HG03066 (cell line): Measurements from ENCODE around the gene RPS6KB2.

Source experiments
- ATAC-seq: cut with Tn5 transposase; IDR thresholded peaks from one replicate; pipeline ENCODE4 v1.9.1; 2021; ENCODE audit warnings: low read depth; ENCODE audit not compliant: unreplicated experiment

The RPS6KB2 gene

DNA sequence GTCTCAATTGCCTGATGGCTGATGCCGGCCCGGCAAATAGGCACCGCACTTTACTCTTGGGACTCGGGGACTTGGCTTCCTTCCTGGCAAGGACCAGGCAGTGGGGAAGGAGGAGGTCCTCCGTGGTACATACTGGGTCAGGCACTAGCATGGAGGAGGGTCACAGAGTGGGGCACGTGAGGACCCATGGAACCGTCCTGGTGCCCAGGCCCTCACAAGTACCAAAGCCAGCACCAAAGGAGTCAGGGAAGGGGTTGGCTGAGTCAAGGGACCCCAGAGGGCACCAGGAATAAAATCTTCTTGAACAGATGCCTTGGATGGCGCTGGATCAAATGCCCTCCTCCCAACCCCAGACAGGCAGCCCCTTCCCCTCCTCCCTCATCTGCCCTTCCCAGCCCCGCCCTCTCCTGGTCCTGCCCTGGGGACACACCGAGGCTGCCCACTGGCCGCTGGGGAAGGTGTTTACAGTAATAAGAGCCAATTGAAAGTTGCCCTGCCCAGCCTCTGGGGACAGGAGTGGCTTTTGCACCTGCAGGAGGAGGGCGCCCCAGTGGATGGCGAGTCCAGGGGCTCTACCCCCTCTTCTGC, 18.4 kb upstream of the RPS6KB2 start:
- ATAC-seq, result no peak

DNA sequence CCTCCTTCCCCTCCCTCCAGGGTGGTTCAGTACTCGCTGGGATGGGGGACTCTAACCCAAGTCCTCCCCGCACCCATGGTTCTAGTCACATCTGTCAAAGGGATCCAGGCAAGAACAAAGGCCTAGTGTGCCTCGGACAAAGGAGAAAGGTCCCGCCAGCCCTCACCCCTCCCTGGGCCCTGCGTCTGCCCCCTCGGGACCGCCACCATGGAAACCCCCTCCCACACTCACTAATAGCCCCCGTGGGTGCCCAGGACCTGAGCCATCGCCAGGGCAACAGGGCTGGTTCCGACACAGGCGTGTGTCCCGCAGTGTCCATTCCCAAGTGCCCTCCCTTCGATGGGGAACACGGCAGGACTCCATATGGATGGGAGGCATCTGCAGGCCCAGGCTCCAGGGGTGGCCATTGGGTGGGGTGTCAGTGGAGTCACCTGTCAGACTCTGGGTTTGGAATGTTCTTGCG, 17.9 kb upstream of the RPS6KB2 start:
- ATAC-seq, result no peak

DNA sequence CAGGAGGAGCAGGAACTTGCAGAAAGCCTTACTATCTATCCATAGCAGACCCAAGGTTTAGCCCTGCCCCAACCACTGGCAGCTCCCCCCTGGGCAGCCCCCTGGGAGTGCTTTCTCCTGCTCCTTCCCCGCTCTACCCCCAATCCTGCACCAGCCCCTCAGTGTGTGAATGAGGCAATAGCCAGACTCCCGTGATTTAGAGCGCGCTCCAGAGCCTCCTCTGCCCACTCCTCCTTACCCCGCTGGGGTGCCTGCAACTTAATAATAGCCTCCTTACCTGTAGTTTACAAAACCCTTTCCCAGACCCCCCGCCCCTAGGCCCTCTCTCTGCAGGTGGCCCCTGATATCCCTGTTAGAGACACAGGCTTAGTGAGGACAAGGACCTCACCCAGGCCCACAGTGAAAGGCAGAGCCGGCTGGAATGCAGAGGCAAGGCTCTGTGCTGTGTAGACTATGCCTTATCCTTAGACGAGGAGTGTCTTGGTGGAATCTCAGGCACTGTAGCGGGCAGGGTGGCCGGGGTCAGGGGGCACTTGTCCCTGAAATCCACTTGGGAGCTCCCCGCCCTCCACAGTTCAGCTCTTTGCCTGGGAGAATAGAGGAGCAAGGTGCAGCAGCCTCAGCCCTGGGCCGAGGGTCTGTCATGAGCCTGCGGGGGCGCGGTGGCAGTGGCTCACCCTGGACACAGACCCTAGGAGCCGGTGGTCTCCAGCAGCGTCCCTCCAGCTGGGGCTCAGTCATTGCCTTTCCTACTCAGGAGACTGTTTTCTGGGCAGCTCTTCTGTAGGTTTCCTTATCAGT, 17.1 kb upstream of the RPS6KB2 start:
- ATAC-seq, result no peak

DNA sequence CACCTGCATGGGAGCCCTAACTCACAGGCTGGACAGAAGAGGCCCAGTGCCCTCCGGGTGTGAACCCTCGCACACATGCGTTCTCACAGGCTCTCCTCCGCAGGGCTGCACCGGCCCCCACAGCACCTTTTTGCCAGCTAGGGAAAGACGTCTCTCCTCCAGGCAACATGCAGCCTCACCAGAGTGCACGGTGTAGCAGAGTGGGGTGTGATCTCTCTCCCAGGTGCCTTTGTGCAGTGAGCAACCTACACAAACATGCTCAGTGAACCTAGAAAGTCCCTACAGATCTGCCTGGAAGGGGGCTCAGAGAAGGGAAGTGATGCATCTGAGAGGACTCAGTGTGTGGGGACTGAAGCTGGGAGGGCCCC, 16.5 kb upstream of the RPS6KB2 start:
- no peak for ATAC-seq

- no peak for ATAC-seq
These were observed 15.7 kb upstream of the RPS6KB2 start for GRCh38 chr11:67412495-67413179.

DNA sequence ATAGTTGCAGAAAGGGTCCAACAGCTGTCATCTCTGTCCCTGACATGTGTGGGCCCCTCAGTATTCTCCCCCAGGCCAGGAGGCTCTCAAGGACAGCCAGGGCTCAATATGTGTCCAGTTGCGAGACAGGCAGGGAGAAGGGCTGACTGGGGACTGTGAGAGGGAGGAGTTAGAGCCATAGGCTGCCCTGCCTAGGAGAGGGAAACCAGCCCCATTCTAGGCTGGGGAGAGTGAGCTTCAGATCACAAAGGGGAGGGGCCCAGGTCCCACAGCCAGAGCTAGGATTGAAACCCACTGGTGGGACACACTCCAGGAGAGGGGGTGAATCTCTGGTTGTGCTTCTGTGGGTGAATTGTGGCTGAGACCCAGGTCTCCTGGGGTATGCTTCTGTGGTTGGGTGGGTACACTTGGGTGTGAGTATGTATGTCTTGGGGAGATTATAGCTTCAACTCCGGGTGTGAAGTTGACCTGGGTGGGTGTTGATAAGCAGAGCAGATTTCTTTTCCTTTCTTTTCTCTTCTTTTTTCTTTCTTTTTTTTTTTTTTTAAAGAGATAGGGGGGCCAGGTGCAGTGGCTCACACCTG, 14.9 kb upstream of the RPS6KB2 start:
- no peak for ATAC-seq

DNA sequence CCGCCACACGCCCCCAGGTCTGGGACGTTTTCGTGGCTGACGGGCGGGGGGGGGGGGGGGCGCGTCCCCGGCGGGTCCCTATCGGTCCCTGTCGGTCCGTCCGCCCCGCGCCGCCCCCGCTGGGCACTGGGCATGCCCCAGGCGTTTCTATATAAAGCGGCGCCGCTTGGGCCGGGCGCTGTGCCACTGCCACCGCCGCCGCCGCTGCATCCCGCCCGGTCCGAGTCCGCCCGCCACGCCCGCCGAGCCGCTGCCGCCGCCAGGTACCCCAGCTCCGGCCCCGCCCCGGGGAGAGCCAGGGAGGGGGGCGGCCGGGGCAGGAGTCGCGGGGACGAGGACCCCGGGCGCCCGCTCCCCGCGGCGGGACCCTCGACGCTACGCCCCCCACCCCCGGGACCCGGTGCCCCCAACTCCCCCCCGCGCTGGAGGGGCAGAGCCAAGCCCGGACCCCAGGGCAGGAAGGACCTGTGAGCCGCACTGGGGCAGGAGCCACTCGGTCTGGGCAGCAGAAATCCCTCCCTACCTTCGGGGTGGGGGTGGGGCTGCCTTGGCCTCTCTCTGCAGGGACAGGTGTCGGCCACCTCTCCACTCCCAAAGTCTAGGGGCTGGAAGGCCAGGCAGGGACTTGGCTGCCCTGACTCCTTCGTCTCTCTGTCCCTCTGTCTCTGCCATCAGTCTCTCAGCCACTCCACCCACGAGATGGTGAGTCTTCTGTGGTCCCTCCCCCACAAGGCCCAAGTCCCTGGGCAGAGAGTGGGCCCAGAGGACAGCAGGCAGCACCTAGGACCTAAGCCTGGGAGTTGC, 12.6 kb upstream of the RPS6KB2 start, which contains the start of gene CARNS1:
CARNS1 (plus strand) TSS at position 178 of the 804 bp plus-strand sequence; CDS start at position 700, 522 bp downstream.
- no peak for ATAC-seq

GRCh38 chr11:67416416-67417335, 11.6 kb upstream of the RPS6KB2 start:
- no peak for ATAC-seq

GRCh38 chr11:67417425-67417824, 10.9 kb upstream of the RPS6KB2 start:
- ATAC-seq, result no peak

- no peak for ATAC-seq
These were observed 9.6 kb upstream of the RPS6KB2 start for GRCh38 chr11:67418476-67419281.

DNA sequence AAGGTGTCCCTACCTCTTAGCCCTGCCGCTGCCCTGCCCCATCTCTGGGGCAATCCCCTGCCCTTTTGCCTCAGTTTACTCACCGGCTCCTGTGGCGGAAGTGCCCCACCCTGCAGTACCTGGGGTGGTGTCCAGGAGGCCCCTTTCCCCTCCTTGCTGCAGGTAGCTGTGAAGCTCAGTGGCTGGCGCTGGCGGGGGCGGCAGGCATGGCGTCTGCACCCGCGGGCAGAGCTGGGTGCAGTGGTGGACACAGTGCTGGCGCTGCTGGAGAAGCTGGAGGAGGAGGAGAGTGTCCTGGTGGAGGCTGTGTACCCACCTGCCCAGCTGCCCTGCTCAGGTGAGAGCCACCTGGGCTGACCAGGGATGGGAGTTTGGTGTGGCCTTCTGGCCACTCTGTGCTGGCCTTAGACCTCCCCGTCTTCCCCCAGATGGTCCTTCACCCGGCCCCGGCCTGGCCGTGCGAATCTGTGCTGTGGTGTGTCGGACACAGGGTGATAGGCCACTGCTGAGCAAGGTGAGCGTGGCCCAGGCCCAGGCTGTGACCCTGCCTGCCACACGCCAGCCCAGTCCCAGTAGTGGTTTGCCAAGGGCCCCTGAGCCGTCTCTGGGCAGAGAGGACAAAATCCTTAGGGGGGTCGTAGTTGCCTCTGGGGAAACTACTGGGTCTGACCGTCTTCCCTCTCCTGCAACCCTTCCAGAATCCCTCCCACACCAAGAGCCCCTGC, 8.8 kb upstream of the RPS6KB2 start:
- ATAC-seq, result no peak

GRCh38 chr11:67420147-67420645, 8.1 kb upstream of the RPS6KB2 start:
- no peak for ATAC-seq

GRCh38 chr11:67420646-67421429, 7.5 kb upstream of the RPS6KB2 start:
- ATAC-seq, result peak; percentile 87

GRCh38 chr11:67421430-67422031, 6.8 kb upstream of the RPS6KB2 start:
- no peak for ATAC-seq

DNA sequence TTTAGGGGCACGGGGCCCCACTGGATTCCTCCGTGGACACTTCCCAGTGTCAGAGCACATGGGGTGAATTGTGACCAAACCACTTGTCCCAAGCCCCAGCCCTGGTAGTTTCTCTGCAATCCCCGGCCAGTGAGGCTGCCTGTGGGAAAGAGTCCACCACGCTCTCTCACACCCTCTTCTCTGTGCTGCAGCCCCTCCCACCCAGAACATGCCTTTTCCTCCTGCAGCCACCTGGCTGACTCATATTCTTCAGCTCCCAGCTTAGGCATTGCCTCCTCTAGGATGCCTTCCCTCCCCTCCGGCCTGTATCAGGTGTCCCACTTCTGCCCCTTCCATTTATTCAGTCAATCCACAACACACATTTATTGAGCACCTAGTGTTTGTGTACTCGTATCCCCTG, 5.4 kb upstream of the RPS6KB2 start:
- ATAC-seq, result no peak

- no peak for ATAC-seq
These were observed 4.8 kb upstream of the RPS6KB2 start for GRCh38 chr11:67423466-67423865.
